Upper lobe of right lung (tissue), 1 donor: ENCODE data around the gene IDUA. TPM values are rescaled to one million over a fixed set of nuclear protein-coding genes. Genes with fewer than 3 reads are reported as not detected.

ENCODE experiments used
- ATAC-seq: fragments of 200-7000 bp; cut with Tn5 transposase; one replicate; pipeline ENCODE4 v1.9.1; 2020; ENCODE audit warnings: mild to moderate bottlenecking, moderate library complexity
- DNase-seq: peaks from one replicate; pipeline ENCODE4 v3.0.0-alpha.2; 2020
- H3K27ac ChIP-seq: fragments of 200-600 bp; one replicate; pipeline ENCODE4 v1.8.0; 2022
- H3K27me3 ChIP-seq: fragments of 200-600 bp; one replicate; pipeline ENCODE4 v1.8.0; 2022; ENCODE audit warnings: mild to moderate bottlenecking
- H3K36me3 ChIP-seq: fragments of 200-600 bp; one replicate; pipeline ENCODE4 v1.8.0; 2022
- H3K4me1 ChIP-seq: fragments of 200-600 bp; one replicate; pipeline ENCODE4 v1.8.0; 2022
- H3K4me3 ChIP-seq: fragments of 200-600 bp; one replicate; pipeline ENCODE4 v1.8.0; 2022; ENCODE audit warnings: mild to moderate bottlenecking
- H3K9me3 ChIP-seq: fragments of 200-600 bp; one replicate; pipeline ENCODE4 v1.8.0; 2022
- intact Hi-C: fragments of 100-400 bp; cut with DNase I; formaldehyde crosslinking; loops from one replicate; pipeline ENCODE4 v1.11.0; 2022
- total RNA-seq: library from RNA; stranded (reverse); fragmentation: NEBNext Ultra II Directional; extraction: Animal tissue kit (Norgen Biotek cat#: 25700); gene quantifications from one replicate; pipeline ENCODE4 v1.2.1, GENCODE V29; 2021
- TF ChIP-seq, protein P1 (sequence below): fragments of 200-600 bp; IDR thresholded peaks from one replicate; pipeline ENCODE4 v1.8.0; 2022; ENCODE audit warnings: antibody characterized with exemption
- donor health status: DM: no; HTN: yes; CAD: no; lungs with severe emphysema.

Gene IDUA
- total RNA-seq, 1 donor from 2014 or later: 49.2 TPM

DNA sequence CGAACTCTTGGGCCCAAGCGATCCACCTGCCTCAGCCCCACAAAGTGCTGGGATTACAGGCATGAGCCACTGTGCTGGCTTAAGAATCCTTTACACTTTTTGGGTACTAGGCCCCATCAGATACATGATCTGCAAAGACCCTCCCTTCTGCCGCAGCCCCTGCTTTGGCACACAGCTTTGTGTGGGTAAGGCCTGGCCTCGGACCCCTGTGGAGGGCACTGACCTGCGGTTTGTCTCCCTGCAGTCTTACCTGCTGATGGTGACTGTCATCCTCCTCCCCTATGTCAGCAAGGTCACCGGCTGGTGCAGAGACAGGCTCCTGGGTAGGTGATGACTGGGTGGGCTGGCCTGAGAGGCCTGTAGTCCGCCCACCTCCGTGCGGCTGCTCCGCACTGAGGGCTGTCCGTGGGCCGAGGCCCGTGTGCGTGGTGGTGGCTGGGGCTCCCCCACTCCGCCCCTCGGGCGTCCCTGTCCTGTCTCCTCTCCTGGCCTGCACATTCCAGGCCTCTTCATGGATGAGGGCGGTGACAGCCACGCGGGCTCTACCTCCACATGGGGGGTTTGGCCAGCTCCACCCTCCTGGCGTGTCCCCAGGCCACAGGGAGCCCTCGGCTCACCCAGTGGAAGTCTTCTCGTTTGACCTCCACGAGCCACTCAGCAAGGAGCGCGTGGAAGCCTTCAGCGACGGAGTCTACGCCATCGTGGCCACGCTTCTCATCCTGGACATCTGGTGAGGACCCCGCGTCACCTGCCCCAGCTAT is 31.5 kb upstream of the IDUA start:
- intact Hi-C loops: no loop called here
- TF ChIP-seq, protein P1, sequence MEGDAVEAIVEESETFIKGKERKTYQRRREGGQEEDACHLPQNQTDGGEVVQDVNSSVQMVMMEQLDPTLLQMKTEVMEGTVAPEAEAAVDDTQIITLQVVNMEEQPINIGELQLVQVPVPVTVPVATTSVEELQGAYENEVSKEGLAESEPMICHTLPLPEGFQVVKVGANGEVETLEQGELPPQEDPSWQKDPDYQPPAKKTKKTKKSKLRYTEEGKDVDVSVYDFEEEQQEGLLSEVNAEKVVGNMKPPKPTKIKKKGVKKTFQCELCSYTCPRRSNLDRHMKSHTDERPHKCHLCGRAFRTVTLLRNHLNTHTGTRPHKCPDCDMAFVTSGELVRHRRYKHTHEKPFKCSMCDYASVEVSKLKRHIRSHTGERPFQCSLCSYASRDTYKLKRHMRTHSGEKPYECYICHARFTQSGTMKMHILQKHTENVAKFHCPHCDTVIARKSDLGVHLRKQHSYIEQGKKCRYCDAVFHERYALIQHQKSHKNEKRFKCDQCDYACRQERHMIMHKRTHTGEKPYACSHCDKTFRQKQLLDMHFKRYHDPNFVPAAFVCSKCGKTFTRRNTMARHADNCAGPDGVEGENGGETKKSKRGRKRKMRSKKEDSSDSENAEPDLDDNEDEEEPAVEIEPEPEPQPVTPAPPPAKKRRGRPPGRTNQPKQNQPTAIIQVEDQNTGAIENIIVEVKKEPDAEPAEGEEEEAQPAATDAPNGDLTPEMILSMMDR: no peak
- no peaks in the 10 kb centered on the region for H3K4me1 ChIP-seq
- no peak overlapping the region for H3K27ac ChIP-seq
- no peaks in the 10 kb centered on the region for H3K9me3 ChIP-seq
- peaks cover 8% of the 10 kb centered on the region for H3K36me3 ChIP-seq
- no peak overlapping the region for H3K4me3 ChIP-seq
- no peak for ATAC-seq
- DNase-seq: peak; percentile 52
- H3K27me3 ChIP-seq: no peaks in the 10 kb centered on the region

DNA sequence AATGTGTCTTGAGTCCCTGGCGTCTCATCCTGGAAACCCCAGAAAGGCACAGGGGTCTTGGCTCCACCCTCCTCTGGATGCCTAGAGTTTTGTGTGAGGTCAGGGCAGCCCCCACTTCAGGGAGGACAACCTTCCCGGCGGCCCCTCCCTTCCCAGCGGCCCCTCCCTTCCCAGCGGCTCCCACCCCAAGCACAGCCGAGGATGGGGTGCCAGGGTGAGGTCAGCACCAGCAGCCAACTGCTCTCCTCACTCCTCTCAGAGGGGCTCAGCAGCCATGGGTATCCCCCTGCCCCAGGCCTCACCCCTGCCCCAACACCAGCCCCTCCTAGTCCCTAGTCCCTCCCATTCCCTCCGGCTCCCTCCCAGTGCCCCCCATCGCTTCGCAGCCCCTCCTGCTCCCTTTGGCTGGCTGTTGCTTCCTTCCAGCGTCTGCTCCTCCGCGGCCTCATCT is 30.9 kb upstream of the IDUA start:
- H3K9me3 ChIP-seq: no peaks in the 10 kb centered on the region
- no peak for ATAC-seq
- intact Hi-C loops: no loop called here
- no peak overlapping the region for H3K27ac ChIP-seq
- H3K4me3 ChIP-seq: no peak overlapping the region
- H3K4me1 ChIP-seq: no peaks in the 10 kb centered on the region
- TF ChIP-seq, protein P1: no peak
- H3K36me3 ChIP-seq: peaks cover 8% of the 10 kb centered on the region
- peak; percentile 57 for DNase-seq
- no peaks in the 10 kb centered on the region for H3K27me3 ChIP-seq

- intact Hi-C loops: no loop called here
- TF ChIP-seq, protein P1: no peak
- ATAC-seq: no peak
- no peaks in the 10 kb centered on the region for H3K9me3 ChIP-seq
- DNase-seq: peak; percentile 60
- H3K27me3 ChIP-seq: no peaks in the 10 kb centered on the region
- H3K36me3 ChIP-seq: peaks cover 6% of the 10 kb centered on the region
- no peak overlapping the region for H3K27ac ChIP-seq
- H3K4me3 ChIP-seq: no peak overlapping the region
- no peaks in the 10 kb centered on the region for H3K4me1 ChIP-seq
These were observed 30.2 kb upstream of the IDUA start for GRCh38 chr4:956531-957230.

DNA sequence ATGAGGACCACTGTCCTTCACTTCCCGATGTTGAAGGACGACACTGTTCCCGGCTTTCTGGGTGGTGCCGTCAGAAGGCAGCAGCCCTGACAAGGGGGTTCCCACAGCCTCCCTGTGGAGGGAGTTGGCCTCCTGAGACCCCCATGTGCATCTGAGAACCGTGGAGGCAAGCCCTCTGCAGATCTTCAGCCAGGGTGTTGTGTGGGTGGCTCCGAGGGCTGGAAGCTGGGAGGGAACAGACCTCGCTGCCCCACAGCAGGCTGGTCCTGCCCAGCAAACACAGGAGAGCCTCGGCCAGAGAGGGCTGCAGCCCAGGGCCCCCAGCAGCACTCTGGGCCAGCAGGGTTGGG is 29.6 kb upstream of the IDUA start:
- H3K4me1 ChIP-seq: no peaks in the 10 kb centered on the region
- peaks cover 9% of the 10 kb centered on the region for H3K36me3 ChIP-seq
- no peaks in the 10 kb centered on the region for H3K27me3 ChIP-seq
- H3K27ac ChIP-seq: no peak overlapping the region
- no peaks in the 10 kb centered on the region for H3K9me3 ChIP-seq
- H3K4me3 ChIP-seq: no peak overlapping the region
- peak; percentile 61 for DNase-seq
- intact Hi-C loops: no loop called here
- TF ChIP-seq, protein P1: no peak
- ATAC-seq: no peak

- Histone ChIP-seq H3K4me3 (no peak overlapping the region), H3K4me1 (no peaks in the 10 kb centered on the region), H3K36me3 (peaks cover 15% of the 10 kb centered on the region), H3K9me3 (no peaks in the 10 kb centered on the region), H3K27me3 (no peaks in the 10 kb centered on the region), H3K27ac (no peak overlapping the region)
- TF ChIP-seq, protein P1: no peak
- intact Hi-C loops: no loop called here
- ATAC-seq: no peak
- DNase-seq: peak; percentile 60
These were observed 29.1 kb upstream of the IDUA start for GRCh38 chr4:957581-958313.
